GM20431 (cell line): Measurements from ENCODE around the gene TNFAIP8.

ENCODE experiments used
- in situ Hi-C: fragments of 300-500 bp; cut with MseI, MboI; formaldehyde crosslinking; loops from one replicate; pipeline ENCODE4 v1.15.0; 2020; ENCODE audit warnings: low sequenced_read_pairs; ENCODE audit not compliant: unreplicated experiment

The TNFAIP8 gene

GRCh38 chr5:119362714-119363113, 6.9 kb downstream of the TNFAIP8 start:
- in situ Hi-C loops: no loop called here

DNA sequence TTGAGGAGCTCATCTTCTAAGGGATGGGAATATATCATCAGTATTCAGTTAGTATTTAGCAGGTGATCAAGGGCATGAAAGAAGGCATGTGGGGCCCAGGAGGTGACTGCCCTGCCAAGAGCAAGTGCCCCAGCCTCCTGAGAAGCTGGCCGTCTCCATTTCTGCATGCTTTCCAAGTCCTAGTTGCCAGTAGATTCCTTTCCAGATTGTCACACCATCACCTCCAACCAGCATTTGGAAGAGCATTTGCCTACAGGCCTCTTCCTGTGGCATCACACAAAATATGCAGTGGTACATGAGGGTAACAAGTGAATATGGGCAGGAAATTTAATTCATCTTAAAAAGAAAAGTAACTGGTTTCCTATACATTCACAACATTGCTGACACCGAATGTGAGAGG, 7.5 kb downstream of the TNFAIP8 start:
- in situ Hi-C loops: no loop called here

DNA sequence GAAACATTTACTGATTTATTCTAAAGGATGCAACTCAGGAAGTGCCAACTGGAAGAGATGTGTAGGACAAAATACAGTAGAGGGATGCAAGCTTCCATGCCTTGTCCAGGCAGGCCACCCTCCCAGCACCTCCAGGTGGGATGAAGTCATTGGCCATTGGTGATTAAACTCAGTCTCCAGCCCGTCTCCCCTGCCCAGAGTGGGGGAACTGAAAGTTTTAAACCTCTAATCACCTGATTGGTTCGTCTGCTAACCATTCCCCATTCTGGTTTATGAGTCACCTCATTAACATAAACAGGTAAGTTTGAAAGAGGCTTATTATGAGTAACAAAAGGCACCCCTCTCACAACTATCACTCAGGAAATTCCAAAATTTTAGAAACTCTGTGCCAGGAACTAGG, 8.1 kb downstream of the TNFAIP8 start:
- in situ Hi-C loops: no loop called here

DNA sequence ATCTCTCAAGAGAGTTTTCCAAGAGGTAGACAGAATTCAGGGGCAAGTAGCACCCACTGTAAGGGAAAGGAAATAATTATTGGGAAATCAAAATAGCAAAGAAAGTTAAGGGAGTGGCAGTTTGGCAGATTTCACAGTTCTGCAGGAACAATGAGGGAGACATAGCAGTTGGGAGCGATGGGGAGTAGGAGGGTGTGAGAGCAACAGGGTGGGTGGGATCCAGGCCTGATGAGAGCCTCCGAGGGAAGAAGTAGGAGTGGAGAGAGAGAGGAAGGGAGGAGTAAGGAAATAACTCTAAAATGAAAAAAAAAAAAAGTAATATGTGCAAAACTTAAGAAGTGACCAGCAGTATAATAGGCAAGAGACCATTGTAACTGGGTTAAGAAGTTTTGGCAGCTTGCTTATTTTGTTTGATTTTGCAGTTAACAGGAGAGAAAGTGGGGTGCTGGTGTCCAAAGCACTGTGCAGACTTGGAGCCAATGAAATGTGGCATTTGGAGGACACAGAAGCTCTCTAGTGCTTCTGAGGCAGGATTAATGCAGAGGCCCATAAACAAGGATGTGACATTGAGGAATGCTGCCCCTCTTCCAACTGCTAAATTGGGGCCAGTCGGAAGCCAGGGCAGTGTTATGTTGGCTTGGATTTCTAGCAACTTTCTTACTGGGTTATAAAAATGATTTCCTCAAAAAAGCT, 10.2 kb downstream of the TNFAIP8 start:
- in situ Hi-C loops: no loop called here

DNA sequence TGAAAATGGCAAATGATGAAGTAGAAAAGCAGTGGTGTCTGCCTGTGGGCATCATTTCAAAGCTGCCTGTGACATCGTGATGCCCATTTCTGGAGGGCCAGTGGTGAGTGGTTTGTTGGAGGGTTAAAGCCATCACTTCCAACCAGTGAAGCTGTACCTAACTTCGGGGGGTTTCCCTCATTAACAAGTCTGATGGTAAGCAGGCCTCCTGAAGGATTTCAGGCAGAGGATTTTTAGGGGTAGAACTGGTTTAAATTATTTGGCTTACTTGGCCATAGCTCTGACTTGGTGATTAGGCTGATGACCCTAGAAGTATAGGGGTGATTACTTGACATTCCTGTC, 10.7 kb downstream of the TNFAIP8 start:
- in situ Hi-C loops: no loop called here

DNA sequence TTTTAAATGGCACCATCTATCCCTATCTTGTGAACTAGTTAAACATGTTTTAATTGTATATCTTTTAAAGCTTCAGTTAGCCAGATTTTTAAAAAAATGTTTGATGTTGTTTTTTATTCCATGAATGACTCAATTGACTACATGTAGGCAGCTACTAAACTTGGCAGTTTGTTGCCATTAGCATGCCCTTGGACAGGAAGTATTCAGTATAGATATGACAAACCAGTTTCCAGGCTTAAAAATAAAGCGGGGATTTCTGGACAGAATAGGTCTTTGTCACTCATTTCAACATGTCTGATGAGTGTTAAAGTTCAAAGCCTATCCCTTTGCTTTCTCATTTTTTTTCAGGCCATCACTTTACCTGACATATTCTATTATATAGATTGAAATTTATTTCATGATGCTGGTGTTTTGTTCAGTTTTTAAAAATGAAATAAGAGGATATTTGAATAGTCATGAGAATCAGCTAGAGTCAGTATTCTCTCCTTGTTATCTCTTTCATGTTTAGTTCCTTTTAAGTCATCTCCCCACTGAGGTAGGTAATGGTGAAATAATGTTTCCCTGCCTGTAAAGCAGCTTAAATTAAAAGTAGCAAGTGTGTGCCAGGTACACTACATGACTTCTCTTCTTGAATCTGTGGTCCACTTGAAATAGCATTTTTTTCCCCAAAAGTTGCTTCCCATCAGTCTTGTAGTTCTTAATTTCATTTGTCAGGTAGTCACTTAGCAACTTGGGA, 11.9 kb downstream of the TNFAIP8 start:
- in situ Hi-C loops: no loop called here

DNA sequence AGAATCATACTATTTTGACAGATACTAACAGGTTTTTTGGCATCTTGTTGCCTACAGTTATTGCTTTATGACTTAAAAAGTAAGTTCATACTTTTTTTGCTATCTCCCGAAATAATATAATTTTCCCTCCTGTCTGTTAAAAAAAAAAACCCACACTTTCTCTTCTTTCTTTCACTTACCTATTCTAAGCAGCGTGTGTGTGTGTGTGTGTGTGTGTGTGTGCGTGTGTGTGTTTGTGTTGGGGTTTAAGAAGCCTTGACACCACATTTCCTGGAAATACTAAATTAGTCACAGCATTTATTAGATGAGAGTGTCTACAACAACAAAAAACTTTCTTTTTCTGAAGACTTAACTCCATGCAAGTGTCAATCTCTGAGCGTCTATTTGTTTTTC, 12.4 kb downstream of the TNFAIP8 start:
- in situ Hi-C loops: no loop called here

DNA sequence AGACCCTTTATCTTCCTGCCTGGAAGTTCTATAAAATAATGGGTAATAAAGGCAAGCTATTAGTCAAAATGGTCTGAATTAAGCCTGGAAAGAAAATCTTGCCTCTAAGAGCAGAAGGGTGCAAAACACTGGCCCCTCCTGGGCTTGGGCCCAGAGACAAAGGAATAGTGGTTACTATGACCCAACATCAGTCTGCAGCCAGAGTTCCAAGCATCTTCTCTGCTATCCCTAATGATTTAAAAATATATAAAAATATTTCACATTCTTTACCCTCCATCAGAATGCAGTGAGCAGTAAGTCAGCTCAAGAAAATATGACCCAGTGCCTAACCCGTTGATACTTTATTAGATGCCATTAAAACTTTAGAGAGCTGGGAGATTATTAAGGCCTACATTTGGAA, 14.7 kb downstream of the TNFAIP8 start:
- in situ Hi-C loops: no loop called here

- in situ Hi-C loops: no loop called here
These were observed 15.3 kb downstream of the TNFAIP8 start for GRCh38 chr5:119371146-119371545.

DNA sequence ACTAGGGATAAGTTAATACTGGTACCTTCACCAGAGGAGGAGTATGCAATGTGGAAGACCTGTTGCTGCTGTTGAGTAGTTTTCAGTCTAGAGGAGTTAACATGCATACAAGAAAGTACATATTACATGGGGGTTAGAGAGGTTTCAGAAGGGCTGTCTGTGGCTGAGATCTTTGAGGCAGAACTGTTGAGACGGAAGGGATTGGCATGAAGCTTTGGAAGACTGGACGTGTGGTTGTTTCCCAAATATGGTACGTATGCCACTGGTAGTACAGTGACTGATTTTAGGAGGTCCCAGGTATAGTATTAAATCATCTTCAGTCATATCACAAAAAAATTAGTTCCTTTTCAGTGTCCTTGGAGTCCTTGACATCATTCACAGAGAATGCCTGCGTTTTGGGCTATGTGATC, 17.6 kb downstream of the TNFAIP8 start:
- in situ Hi-C loops: no loop called here

GRCh38 chr5:119374901-119375300, 19.1 kb downstream of the TNFAIP8 start:
- in situ Hi-C loops: no loop called here

- in situ Hi-C loops: no loop called here
These were observed 21.2 kb downstream of the TNFAIP8 start for GRCh38 chr5:119377066-119377465.

DNA sequence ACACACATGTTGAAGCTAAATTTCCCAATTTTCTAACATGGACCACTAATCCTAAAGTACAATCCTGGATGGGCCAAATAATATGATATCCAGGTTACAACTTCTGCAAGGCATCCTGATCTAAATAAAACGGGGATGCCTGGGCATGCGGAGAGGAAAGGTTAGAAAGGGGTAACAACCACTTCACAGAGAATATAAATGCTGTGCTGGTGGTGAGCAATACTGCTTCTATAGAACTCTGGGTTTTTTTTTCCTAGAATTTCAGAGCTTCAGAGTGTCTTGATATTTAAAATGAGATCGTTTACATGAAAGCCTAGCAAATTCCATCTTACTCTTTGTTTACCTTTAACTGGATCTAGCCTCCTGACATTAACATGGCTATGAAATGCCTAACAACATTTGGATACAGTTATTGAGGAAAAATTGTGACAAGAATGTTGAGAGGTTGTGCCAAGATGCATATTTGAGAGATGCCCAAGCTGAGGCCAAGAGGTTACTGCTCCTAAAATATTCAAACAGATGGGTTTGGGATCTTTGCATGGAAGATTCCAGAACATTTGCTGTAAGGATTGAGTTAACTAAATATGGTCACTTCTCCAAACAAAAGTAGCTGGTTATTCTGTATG, 22.4 kb downstream of the TNFAIP8 start:
- in situ Hi-C loops: no loop called here

- in situ Hi-C loops: no loop called here
These were observed 23.3 kb downstream of the TNFAIP8 start for GRCh38 chr5:119379096-119379495.

- in situ Hi-C loops: no loop called here
These were observed 24.2 kb downstream of the TNFAIP8 start for GRCh38 chr5:119379942-119380547.

GRCh38 chr5:119382169-119382568, 26.4 kb downstream of the TNFAIP8 start:
- in situ Hi-C loops: no loop called here

- in situ Hi-C loops: no loop called here
These were observed 27.2 kb downstream of the TNFAIP8 start for GRCh38 chr5:119383008-119383407.

- in situ Hi-C loops: no loop called here
These were observed 29.3 kb downstream of the TNFAIP8 start for GRCh38 chr5:119385136-119385535.

DNA sequence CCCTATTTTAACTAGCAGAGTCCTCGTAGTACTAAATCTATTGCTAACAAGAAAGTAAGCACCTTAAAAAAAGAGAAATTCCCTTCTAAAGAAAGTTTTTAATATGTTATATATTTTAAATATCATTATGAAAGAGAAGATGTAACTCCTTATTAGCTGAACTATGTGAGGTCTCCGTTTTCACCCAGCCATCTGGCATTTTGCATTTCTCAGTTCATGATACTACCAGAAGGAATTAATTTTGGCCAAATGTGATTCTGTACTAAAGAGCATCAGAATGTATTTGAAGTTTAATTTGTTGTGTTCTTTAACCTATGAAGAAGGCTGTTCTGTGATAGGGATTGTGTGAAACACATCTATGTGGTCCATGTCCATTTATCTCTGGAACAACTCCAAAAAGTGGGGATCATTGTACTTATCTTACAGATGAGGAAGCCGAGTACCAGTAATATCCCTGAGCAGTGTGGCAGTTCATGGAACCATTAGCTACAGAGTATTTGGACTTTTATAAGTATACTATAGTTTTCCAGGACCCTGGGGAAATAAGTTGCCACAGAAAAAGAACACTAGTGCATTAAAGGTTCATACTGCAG, 29.8 kb downstream of the TNFAIP8 start:
- in situ Hi-C loops: no loop called here

DNA sequence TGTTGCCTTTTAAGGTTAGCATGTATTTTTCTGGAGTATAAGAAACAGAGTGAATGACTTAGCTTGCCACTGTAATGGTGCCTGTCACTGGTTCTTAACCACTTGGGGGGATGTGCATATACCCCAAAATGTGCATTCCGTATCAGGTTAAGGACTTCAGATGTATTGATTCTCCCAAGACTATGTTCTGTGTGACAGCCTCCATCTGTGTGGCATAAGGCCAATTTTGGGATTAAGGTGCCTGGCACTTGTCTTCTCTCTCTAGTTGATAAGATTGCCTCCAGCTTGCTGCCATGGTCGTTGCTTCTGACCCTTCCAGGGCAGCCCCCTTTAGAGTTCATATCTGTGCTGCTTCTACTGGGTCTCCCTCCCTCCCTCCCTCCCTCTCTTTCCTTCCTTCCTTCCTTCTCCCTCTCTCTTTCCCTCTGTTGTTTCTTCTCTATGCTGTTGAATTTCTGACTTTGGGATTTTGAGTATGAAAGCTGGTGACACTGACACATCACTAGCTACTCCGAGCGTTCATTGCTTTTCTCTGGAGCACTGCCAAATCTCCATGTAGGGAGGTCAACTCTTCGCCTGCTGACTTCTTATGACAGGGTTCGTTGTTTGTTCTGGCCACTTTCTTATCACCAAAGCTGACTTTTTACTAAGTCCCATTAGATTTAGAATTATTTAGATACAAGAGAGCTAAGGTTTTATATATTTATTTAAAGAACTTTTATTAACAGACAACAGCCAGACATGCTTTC, 31.0 kb downstream of the TNFAIP8 start:
- in situ Hi-C loops: no loop called here
